ENCODE measurements around the gene MARCHF10.
A peak's percentile ranks its signal among the peaks of the same experiment; 100 is the strongest.

MARCHF10 gene

DNA sequence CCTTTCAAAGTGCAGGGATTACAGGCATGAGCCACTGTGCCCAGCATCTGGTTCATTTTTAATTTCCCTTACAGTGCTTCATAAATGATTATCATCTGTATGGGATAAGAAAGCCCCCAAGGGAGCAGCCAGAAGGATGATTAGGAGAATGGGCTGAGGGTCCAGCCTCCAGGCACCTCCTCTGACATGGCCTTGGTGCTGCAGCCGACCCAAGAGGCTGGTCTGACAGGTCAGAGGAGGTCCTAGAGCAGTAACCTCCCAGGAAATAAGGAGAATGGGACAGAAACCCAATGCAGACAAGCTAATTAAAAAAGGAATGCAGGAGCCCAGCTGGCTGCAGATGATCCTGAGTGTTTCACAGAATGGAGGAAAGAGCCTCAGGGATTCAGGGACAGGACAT is 151.7 kb downstream of the MARCHF10 start:
- no peak overlapping the region for H3K27ac ChIP-seq

GRCh38 chr17:62655656-62656055 is 152.5 kb downstream of the MARCHF10 start:
- H3K27ac ChIP-seq, result no peak overlapping the region
- TF ChIP-seq, protein P1, sequence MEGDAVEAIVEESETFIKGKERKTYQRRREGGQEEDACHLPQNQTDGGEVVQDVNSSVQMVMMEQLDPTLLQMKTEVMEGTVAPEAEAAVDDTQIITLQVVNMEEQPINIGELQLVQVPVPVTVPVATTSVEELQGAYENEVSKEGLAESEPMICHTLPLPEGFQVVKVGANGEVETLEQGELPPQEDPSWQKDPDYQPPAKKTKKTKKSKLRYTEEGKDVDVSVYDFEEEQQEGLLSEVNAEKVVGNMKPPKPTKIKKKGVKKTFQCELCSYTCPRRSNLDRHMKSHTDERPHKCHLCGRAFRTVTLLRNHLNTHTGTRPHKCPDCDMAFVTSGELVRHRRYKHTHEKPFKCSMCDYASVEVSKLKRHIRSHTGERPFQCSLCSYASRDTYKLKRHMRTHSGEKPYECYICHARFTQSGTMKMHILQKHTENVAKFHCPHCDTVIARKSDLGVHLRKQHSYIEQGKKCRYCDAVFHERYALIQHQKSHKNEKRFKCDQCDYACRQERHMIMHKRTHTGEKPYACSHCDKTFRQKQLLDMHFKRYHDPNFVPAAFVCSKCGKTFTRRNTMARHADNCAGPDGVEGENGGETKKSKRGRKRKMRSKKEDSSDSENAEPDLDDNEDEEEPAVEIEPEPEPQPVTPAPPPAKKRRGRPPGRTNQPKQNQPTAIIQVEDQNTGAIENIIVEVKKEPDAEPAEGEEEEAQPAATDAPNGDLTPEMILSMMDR (conservative IDR thresholded peaks at IDR 0.05), result no peak

More for the DNA sequence above, 151.7 kb downstream of the MARCHF10 start:
- TF ChIP-seq, protein P1 (conservative IDR thresholded peaks at IDR 0.05), result no peak

DNA sequence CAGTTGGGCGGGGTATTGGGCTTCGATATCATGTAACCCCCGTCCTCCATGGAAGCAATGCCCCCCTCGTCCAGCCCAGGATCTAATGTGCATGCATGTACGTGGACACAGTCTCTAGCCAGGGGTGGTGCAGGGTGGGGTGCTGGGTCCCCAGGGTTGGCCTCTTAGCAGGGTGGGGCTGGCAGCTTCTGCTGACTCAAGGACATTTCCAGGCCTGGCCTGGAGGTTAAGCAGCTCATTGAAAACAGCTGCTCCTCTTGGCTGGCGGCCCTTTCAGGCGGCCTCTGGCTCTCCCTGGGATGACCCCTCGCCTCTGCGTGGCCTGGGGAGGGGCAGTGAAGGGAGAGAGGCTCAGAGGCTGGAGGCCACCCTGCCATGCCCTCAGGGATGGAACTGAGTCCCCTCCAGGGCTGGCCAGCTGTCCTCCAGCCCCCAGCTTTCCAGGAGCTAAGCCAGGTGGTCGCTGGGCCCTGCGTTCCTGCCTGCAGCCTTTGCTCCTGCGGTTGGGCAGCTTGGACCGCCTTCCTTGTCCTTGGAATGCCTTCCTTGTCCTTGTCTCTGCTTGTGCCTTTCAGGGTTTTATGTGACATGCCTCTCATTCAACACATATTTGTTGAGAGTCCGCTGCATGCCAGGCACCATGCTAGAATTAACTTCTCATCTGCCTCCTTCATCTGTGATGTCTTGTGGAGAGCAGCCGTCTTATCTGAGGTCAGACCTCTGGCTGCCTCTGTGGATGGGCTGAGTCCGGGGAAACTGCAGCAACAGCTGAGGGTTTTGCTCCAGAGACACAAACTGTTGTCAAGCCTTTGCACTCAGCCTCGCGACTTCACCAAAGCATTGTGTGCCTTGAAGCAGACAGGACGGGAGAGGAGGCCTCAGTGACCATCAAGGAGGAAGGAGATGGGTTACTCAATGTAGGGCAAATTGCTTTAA is 154.0 kb downstream of the MARCHF10 start:
- H3K27ac ChIP-seq, result no peak overlapping the region
- TF ChIP-seq, protein P1 (conservative IDR thresholded peaks at IDR 0.05), result no peak

DNA sequence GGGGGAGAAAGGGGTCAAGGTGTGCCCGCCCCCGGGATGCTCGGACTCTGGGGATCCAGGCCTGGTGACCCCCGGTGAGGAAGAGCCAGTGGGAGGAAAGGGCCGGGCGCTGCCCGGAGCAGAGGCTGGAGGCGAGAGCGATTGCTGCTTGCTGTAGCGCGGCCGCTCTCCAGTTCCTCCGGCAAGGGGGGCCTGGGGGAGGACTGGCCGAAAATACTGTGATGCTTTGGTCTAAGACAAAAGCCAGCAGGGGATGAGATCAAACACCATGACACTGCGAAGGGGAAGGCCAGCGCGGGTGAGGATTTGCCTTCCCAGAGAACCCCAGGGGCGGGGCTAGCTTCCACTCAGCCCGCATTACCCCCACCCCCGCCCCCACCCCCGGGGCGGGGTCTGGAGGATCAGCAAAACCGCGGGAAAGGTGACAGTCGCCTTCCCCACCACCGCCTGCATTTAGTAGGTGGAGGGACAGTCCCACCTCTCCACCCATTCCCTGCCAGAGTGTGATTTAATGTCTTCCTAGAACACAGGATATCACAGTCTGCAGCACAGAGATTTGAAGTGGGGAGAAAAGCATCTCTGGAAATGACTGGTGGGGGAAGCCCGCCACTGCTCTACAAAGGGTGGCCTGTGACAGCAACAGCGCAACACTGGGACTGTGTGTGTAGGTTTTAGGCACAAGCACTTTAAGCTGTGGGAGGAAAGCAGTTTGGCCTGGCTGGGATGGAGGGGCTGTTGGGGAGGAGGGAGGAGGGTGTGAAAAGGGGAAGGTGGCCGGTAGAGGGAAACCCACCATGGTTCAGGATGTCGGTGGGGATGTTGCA is 154.9 kb downstream of the MARCHF10 start:
- H3K27ac ChIP-seq, result peak overlapping the region; percentile 68
- TF ChIP-seq, protein P1 (conservative IDR thresholded peaks at IDR 0.05), result no peak

DNA sequence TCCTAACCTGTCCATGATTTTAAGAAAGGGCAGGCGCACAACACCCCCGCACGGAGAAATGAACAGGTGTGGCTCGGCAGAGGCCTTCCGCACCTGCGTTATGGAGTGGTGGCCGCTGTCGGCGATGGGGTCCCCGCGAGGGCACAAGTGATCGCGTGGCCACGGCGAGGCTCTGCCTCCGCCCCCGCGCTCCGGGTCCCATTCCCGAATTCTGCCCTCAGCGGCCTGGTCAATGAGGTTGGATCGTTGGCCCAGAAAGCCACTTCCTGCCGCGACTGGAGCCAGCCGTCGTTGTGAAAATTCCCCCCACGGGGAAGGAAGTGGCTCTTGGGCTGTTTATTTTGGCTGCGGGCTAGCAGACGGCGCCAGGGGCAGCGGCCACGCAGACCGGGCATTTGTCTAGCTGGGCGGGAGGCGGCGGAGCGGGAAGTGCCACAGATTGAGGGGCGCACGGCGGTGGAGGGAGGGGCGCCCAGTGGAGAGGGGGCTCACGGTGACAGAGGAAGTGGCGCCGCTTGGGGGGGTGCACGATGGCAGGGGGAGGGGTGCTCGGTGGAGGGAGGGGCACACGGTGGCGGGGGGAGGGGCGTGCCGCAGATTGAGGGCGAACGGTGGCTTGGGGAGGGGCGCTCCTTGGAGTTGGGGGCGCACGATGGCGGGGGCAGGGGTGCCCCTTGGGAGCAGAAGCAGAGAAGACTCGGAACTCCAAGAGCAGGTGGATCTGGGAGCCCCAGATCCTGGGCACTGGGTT is 155.7 kb downstream of the MARCHF10 start:
- peak overlapping the region; percentile 68 for H3K27ac ChIP-seq
- TF ChIP-seq, protein P1 (conservative IDR thresholded peaks at IDR 0.05), result no peak

Data from VCaP (cell line).